GM19438 (cell line): ENCODE results near the gene C8B.

Source experiments
- ATAC-seq: cut with Tn5 transposase; IDR thresholded peaks from one replicate; pipeline ENCODE4 v1.9.1; 2021; ENCODE audit warnings: low read depth; ENCODE audit not compliant: unreplicated experiment

The C8B gene

DNA sequence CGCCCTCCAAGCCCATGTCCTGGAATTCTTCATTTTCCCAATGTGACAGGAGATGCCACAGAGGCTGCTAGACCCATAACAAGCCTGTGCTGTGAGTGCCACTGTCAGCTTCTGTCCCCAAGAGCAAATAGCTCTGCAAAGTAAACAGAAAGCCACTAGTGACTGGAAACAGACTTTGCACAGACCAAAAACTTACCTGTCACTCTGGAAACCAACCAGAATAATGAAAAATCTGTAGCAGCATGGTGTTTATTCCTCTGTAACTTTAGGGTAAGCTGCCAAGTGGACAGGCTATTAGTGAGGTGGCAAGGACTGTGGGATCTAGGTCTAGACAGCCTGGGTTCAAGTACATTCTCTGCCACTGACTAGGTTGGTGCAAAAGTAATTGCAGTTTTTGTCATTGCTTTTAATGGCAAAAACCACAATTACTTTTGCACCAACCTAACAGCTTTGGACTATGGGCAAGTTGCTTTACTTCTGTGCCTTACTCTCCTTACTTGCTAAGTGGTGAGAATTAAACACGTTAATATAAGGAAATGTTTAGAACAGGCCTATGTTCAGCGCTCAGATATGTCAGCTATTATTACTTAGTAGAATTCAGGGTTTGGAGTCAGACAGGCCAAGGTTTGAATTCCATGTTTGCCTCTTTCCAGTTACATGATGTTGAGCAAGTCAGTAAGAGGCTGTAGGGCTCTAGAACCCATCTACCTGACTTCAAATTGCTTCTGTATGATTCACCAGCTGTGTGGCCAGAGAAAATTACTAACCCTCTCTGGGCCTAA lies at the start of gene C8B:
Gene C8B, minus strand, starts transcription at position 100 of the 782 bp plus-strand sequence. Its CDS starts 67 bp downstream, at position 33.
- no peak for ATAC-seq

- no peak for ATAC-seq
Observed at GRCh38 chr1:57015071-57015470, 49.3 kb upstream of the C8B start.

GRCh38 chr1:57013522-57013921 lies 47.7 kb upstream of the C8B start:
- no peak for ATAC-seq

GRCh38 chr1:57012315-57012714 lies 46.5 kb upstream of the C8B start:
- no peak for ATAC-seq

DNA sequence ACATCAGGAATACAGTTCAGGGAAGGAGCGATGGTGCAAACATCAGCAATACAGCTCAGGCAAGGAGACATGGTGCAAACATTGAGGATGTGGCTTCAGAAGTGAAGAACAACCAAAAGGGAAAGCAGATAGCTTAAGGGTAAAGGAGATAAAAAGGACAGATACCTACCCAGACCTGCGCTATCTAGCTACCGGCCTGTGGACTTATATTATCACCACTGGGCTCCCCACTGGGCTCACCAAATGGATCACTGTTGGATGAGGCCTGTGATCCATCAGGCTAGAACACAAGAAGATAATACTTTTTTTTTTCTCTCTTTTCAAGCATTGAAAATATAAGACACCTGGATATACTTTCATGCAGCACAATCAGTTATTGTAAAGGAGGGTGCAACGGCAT lies 44.7 kb upstream of the C8B start:
- no peak for ATAC-seq

GRCh38 chr1:57007948-57008347 lies 42.1 kb upstream of the C8B start:
- no peak for ATAC-seq

DNA sequence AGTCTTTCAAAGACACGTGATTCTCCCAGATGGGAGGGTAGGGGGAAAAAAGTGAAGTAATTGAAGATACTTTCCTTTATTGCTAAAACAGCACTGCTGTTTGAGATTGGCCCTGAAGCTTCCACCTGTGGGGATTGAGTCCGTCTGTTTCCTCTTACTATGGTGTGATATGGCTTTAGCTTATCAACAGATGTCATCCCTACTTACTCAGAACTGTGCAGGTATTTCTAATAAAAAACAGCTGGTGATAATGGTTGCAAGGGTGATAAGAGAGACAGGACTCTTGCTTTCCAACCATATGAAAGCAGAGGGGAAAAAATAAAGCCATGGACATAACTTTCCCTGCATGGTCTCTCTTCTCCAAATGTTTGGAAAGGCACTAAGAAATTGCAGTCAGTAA lies 41.7 kb upstream of the C8B start:
- ATAC-seq, result no peak

- ATAC-seq, result no peak
Observed at GRCh38 chr1:57003398-57004139, 37.8 kb upstream of the C8B start.

DNA sequence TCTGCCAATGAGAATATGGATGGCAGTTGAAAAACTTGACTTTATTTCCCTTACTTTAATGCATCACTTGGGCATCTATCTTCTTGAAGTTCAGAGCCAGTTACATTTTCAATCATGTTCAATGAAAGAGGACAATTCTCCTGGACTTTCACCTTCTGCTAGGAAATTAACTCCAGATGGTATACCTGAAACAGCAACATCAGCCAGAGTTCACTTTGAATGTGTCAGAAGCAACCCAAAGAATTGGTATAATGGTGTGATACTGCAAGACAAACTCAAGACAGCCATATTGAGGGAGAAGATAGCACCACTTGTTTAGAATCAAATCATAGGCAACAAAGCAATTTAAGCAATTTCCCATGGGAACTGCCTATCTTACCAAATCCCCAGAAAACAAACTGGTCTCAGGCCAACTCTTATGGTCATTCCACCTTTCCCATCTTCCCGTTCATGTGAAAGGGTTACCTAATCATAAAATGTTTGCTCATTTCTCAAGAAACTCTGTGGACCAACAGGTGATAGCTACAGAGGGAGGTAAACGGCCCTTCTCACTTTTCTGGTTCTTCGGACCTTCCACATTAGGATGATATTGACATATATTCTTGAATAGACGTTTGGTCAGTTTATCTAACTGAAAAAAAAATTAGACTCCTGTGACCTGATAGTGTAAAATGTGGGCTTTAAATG lies 29.7 kb upstream of the C8B start:
- ATAC-seq, result no peak

DNA sequence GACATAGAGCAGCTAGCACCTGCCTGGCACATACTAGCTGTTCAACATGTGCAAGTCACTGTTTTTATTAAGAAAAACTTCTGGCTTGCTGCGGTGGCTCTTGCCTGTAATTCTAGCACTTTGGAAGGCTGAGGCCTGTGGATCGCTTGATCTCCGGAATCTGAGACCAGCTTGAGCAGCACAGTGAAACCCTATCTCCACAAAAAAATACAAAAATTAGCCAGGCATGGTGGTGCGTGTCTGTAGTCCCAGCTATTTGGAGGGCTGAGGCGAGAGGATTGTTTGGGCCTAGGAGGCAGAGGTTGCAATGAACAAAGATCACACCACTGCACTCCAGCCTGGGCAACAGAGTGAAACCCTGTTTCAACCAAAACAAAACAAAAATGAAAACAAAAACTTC lies 27.7 kb upstream of the C8B start:
- no peak for ATAC-seq

GRCh38 chr1:56992318-56993125 lies 26.7 kb upstream of the C8B start:
- ATAC-seq, result no peak

- ATAC-seq, result no peak
Observed at GRCh38 chr1:56991576-56991975, 25.8 kb upstream of the C8B start.

- no peak for ATAC-seq
Observed at GRCh38 chr1:56986397-56986796, 20.6 kb upstream of the C8B start.

GRCh38 chr1:56985857-56986256 lies 20.0 kb upstream of the C8B start:
- ATAC-seq, result no peak

DNA sequence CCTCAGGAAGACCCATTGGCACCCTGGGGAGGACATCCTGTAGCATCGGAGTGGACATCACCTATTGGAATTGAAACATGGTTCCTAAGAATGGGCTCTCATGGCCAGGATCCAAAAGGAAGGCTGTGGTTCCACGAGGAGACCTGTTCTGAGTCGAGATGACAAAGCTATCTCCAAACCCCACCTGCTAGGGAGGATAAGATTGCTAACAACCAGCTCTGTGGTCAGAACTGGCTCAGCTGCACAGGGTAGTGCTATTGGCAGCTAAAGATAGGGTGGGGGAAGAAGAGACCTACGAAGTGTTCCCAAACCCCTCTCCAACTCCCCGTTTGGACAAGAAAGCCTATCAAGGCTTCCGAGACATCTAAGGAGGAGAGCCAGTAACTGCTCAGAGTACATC lies 17.7 kb upstream of the C8B start:
- no peak for ATAC-seq

- no peak for ATAC-seq
Observed at GRCh38 chr1:56979986-56980755, 14.4 kb upstream of the C8B start.

- no peak for ATAC-seq
Observed at GRCh38 chr1:56978819-56979218, 13.0 kb upstream of the C8B start.

- no peak for ATAC-seq
Observed at GRCh38 chr1:56977910-56978309, 12.1 kb upstream of the C8B start.

DNA sequence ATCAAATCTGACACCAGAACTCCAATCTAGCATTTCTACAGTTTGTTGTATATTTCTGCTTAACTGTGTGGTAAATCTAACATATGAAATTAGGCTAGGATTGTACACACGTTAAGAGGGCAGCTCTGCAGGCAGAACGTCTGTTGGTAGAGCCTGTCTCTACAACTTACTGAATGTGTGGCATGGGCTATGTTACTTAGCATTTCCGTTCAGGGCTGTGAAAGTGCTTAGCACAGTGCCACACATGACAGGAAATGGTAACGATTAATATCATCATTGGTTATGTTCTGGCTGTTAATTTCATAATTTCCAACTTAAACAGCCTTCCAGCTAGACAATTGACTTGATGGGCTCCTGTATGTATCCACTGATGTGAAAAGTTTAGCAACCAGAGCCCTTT lies 9.6 kb upstream of the C8B start:
- no peak for ATAC-seq
